HFF-Myc (cell line): Measurements from ENCODE around the gene TXNDC16.

Experiments
- DNase-seq: peaks from one replicate; pipeline ENCODE4 v3.0.0-alpha.2; 2011; ENCODE audit warnings: low read depth; ENCODE audit errors: extremely low read depth
- H3K4me3 ChIP-seq: replicated peaks from 2 replicates; pipeline ENCODE4 v1.5.1; 2011; ENCODE audit warnings: low read depth, mild to moderate bottlenecking, control low read depth, low read length
- TF ChIP-seq, protein P1 (sequence below): IDR thresholded peaks from 2 replicates; pipeline ENCODE4 v1.5.1; 2012; ENCODE audit warnings: mild to moderate bottlenecking, low read depth, low read length, control low read depth; ENCODE audit errors: missing control alignments

Gene TXNDC16

DNA sequence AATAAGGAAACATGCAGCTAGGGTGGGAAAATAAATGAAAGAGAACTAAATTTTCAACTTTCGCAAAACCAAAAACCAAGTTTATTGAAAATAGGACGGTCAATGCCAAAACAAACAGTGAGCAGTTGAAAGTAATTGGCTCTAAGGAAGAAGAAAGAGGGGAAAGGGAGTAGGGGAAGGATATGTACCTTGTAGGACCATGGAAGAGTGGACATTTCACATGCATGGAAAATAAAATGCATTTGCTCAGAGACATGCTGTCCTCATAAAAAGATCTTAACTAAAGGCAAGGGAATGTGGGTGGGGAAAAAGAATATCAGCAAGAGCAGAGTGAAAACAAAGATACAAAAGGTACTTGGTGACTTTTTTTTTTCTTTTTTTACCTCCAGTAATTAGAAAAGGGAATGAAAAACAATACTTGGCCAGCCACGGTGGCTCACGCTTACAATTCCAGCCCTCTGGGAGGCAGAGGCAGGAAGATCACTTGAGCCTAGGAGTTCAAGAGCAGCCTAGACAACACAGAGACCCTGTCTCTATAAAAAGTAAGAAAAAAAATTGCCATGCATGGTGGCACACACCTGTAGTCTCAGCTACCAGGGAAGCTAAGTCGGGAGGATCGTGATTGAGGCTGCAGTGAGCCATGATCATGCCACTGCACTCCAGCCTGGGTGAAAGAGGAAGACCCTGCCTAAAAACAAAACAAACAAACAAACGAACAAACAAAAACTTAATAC, 6.6 kb downstream of the TXNDC16 start:
- DNase-seq, result no peak
- H3K4me3 ChIP-seq, result no peak overlapping the region
- TF ChIP-seq, protein P1, sequence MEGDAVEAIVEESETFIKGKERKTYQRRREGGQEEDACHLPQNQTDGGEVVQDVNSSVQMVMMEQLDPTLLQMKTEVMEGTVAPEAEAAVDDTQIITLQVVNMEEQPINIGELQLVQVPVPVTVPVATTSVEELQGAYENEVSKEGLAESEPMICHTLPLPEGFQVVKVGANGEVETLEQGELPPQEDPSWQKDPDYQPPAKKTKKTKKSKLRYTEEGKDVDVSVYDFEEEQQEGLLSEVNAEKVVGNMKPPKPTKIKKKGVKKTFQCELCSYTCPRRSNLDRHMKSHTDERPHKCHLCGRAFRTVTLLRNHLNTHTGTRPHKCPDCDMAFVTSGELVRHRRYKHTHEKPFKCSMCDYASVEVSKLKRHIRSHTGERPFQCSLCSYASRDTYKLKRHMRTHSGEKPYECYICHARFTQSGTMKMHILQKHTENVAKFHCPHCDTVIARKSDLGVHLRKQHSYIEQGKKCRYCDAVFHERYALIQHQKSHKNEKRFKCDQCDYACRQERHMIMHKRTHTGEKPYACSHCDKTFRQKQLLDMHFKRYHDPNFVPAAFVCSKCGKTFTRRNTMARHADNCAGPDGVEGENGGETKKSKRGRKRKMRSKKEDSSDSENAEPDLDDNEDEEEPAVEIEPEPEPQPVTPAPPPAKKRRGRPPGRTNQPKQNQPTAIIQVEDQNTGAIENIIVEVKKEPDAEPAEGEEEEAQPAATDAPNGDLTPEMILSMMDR, result no peak

DNA sequence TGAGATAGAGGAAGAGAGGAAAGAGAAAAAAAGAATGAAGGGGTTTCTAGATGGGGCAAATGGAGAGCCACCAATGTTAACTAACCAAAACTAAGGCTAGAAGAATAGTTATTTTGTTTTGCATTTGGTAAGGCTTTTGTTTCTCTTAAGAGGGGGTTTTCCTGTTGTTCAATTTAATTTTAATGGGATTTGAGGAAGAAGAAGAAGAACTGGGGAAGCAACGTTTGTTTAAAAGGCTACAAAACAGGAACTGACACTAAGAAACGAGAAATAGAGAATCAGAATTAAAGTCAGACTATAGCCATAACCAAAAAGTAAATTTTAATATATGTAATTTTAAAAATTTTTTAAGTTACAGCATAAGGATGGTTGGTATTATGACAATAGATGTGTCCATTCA, 13.7 kb downstream of the TXNDC16 start:
- no peak overlapping the region for H3K4me3 ChIP-seq
- TF ChIP-seq, protein P1, result no peak
- no peak for DNase-seq

DNA sequence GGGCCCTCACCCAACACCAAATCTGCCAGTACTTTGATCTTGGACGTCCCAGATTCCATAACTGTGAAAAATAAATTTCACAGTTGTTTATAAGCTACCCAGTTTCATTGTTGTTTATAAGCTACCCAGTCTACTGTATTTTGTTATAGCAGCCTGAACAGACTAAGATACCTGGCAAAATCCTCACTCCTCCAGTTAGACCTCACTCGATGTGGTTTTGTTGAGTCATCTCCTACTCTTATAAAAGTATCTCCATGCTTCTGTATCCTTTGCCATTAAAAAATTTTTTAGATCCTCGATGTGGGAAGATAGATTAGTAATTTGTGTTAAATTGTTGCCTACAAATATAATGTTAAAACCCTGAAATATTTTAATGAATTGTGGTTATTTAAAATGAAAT, 16.0 kb downstream of the TXNDC16 start:
- no peak overlapping the region for H3K4me3 ChIP-seq
- DNase-seq, result no peak
- TF ChIP-seq, protein P1, result no peak

DNA sequence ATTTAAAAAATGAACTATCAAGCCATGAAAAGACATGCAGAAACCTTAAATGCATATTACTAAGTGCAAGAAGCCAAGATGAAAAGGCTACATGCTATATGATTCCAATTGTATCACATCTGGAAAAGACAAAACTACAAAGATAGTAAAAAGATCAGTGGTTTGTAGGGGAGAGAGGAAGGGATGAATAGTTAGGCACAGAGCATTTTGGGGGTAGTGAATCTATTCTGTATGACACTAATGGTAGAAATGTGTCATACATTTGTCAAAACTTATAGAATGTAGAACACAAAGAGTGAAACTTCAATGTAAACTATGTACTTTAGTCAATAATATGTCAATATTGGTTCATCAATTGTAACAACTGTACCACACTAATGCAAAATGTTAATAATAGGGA, 20.8 kb downstream of the TXNDC16 start:
- TF ChIP-seq, protein P1, result no peak
- no peak for DNase-seq
- H3K4me3 ChIP-seq, result no peak overlapping the region

DNA sequence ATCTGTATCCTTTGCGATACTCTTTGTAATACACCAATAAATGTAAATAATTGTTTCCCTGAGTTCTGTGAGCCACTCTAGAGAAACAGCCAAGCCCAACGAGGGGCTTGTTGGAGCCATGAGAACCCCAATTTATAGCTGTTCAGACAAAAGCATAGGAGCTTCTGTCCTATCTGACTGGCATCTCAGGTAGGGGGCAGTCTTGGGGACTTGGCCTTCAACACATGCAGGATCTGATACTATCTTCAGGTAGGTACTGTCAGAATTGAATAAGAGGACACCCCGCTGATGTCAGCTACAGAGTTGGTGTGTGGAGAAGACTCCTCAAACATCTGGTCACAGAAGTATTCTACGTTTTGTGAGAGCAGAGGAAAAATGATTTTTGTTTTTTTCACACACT, 25.3 kb downstream of the TXNDC16 start:
- no peak overlapping the region for H3K4me3 ChIP-seq
- TF ChIP-seq, protein P1, result no peak
- DNase-seq, result no peak

DNA sequence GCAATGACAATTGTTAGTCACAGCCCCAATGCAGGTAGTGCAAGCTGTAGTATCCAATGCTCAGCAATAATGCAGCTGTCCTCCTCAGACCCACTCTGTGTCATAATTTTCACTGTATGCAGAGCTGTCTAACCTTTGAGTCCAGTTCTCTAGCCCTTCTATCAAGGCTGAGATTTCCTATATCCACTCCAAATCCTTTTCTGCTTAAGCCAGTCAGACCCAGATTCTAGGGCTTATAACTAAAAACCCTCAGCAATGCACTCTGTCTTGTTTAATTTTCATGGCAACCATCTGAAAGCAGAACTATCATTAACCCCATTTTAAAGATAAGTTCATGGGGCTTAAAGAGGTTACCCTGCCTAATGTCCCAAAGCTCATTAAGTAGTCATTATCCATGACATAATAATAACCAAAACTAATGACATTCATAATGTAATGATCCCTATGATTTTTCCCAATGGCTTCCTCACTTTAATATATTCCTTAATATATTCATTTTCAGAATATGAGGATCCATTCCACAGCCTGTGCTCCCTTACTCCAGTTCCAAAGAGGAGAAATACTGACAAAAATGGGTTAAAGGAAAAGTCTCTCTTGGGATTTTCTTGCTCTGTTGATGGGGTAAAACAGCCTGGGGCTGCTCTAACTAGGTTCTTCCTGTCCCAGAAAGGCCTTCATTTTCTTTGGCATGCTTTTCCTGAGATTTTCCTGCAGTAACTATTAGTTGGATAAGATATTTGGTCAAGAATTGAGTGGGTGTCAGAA, 29.5 kb downstream of the TXNDC16 start:
- DNase-seq, result no peak
- TF ChIP-seq, protein P1, result no peak
- no peak overlapping the region for H3K4me3 ChIP-seq
